HCEC 1CT (cell line): ENCODE results near the gene ZCCHC8.
"Not testable (repeated sequence)": the region's sequence is repeated elsewhere in the genome, so short reads cannot be mapped to it uniquely, and the experiment has no call there.

Source experiments
- DNase-seq: peaks from one replicate; pipeline ENCODE4 v3.0.0-alpha.2; 2017

The ZCCHC8 gene

DNA sequence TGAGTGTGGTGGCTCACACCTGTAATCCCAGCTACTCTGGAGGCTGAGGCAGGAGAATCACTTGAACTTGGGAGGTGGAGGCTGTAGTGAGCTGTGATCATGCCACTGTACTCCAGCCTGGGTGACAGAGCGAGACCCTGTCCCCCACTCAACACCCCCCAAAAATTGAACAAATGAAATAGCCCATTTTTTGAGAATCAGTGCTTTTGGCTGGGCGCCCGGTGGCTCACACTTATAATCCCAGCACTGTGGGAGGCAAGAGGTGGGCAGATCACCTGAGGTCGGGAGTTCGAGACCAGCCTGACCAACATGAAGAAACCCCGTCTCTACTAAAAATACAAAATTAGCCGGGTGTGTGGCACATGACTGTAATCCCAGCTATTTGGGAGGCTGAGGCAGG lies 30.2 kb downstream of the ZCCHC8 start:
- not testable (repeated sequence) for DNase-seq

GRCh38 chr12:122469856-122470255 lies 30.9 kb downstream of the ZCCHC8 start:
- DNase-seq, result not testable (repeated sequence)

DNA sequence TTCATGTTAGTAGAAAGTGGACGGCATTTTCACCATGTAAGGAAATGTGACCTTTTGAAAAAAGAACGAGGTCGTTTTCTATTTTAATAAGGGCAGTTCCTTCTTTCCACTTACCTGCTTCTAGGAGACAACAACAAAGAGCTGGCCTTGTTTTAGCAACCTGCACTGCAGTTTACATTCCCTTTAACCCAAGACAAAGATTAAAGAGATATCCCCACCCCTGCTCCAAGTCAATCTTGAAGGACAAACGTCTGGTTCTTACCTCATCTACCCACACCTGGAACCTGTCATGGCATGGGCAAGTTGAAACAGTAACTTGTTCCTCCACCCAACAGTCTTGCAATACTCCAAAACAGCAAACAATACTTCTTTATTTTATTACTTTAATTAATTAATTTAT lies 32.7 kb downstream of the ZCCHC8 start:
- DNase-seq, result no peak

DNA sequence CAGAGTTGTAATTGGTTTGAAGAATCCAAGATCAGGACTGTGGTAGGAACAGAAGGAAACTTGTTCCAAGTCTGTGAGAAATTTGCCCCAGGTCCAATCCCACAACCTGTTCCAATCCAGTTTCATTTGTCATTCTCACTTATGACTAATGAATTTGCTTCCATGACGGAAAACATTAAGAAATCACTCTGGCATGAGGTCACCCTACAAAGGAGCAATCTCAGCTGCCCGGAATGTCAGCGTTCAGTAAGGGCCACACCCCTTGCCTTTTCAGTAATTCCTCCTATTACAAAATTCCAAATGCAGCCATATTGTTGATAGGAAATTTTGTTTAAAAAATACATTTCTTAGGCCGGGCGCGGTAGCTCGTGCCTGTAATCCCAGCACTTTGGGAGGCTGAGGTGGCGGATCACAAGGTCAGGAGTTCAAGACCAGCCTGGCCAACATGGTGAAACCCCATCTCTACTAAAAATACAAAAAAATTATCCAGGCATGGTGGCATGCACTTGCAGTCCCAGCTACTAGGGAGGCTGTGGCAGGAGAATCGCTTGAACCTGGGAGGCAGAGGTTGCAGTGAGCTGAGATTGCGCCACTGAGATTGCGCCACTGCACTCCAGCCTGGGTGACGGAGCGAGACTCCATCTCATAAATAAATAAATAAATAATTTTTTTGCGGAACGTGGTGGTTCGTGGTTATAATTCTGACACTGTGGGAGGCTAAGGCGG lies 36.3 kb downstream of the ZCCHC8 start:
- DNase-seq, result peak; percentile 99

DNA sequence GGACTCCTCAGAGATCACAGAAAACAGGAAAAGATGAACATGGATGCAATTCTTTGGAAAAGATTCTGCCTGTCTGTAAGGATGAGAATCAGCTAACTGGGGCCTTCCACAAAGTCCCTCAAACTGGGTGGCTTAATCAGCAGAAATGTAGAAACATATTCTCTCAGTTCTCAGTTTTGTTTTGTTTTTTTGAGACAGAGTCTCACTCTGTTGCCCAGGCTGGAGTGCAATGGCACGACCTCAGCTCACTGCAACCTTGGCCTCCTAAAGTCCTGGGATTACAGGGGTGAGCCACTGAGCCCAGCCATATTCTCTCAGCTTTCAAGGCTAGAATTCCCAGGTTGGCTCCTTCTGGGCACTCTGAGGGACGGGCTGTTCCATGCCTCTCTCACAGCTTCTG lies 40.1 kb downstream of the ZCCHC8 start:
- DNase-seq, result no peak

GRCh38 chr12:122460061-122460460 lies 40.7 kb downstream of the ZCCHC8 start:
- no peak for DNase-seq

DNA sequence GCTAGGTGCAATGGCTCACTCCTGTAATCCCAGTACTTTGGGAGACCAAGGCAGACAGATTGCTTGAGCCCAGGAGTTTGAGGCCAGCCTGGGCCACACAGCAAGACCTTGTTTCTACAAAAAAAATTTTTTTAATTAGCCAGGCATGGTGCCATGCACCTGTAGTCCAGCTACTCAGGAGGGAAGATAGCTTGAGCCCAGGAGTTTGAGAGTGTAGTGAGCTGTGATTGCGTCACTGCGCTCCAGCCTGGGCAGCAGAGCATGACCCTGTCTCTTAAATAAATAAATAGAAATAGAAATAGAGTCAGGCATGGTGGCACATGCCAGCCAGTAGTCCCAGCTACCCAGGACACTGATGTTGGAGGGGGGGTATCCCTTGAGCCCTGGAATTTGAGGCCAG lies 41.5 kb downstream of the ZCCHC8 start:
- no peak for DNase-seq

- no peak for DNase-seq
These were observed 42.4 kb downstream of the ZCCHC8 start for GRCh38 chr12:122458105-122459035.

GRCh38 chr12:122457627-122458026 lies 43.1 kb downstream of the ZCCHC8 start:
- DNase-seq, result no peak

DNA sequence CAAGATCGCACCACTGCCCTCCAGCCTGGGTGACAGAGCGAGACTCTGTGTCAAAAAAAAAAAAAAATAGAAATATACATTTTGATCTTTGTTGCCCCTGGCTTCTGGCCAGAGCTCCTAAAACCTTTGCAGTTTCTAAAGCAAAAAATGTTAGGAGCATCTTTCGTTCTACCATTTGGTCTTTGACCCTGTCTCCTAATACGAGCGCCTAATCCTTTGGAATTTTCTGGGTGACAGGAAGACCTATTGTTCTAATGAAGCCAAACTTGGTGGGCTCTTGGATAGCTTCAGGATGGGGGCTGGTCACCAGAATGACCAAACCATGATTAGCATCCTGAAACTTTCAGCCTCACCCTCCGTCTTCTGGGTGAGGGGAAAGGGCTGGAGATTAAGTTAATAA lies 46.0 kb downstream of the ZCCHC8 start:
- no peak for DNase-seq

DNA sequence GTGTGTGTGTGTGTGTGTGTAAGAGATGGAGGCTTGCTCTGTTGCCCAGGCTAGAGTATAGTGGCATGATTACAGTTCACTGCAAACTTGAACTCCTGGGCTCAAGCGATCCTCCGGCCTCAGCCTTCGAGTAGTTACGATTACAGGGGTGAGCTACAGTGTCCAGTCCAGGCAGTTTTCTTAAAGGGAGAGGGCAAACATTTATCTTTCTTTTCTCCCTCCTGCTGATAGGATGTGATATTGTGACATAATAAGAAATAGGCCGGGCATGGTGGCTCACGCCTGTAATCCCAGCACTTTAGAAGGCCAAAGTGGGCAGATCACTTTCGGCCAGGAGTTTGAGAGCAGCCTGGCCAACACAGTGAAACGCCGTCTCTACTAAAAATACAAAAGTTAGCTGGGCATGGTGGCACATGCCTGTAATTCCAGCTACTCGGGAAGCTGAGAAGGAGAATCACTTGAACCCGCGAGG lies 46.4 kb downstream of the ZCCHC8 start:
- DNase-seq, result no peak

- no peak for DNase-seq
These were observed 47.9 kb downstream of the ZCCHC8 start for GRCh38 chr12:122452701-122453285.

GRCh38 chr12:122449317-122449716 lies 51.4 kb downstream of the ZCCHC8 start:
- DNase-seq, result peak; percentile 94

DNA sequence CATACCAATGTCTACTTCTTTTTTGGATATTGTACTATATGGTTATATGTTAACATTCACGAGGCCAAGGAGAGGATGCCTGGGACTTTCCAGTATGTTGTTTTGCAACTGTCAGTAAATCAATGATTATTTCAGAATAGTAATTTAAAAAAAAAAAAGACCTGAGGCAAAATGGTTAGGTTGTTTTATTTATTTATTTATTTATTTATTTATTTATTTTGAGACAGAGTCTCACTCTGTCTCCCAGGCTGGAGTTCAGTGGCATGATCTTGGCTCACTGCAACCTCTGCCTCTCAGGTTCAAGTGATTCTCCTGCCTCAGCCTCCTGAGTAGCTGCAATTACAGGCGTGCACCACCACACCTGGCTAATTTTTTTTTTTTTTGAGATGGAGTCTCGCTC lies 52.9 kb downstream of the ZCCHC8 start:
- not testable (repeated sequence) for DNase-seq

GRCh38 chr12:122446390-122446789 lies 54.3 kb downstream of the ZCCHC8 start:
- DNase-seq, result not testable (repeated sequence)

- DNase-seq, result not testable (repeated sequence)
These were observed 56.7 kb downstream of the ZCCHC8 start for GRCh38 chr12:122444071-122444470.

GRCh38 chr12:122438822-122439221 lies 61.9 kb downstream of the ZCCHC8 start:
- DNase-seq, result not testable (repeated sequence)

GRCh38 chr12:122437656-122438121 lies 63.0 kb downstream of the ZCCHC8 start:
- peak; percentile 84 for DNase-seq

DNA sequence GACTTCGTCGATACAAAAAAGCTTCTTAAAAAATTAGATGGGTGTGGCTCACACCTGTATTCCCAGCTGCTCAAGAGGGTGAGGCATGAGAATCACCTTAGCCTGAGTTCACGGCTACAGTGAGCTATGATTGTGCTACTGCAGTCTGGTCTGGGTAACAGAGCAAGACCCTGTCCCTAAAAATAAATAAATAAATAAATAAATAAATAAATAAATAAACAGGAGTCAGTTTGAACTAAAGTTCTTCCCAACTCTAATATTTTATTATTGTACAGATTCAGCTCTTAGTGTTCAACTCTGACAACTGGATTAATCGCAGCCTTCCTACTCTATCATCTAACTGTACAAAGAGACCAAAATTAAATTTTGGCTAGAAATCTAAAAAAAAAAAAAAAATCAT lies 65.5 kb downstream of the ZCCHC8 start:
- DNase-seq, result no peak

DNA sequence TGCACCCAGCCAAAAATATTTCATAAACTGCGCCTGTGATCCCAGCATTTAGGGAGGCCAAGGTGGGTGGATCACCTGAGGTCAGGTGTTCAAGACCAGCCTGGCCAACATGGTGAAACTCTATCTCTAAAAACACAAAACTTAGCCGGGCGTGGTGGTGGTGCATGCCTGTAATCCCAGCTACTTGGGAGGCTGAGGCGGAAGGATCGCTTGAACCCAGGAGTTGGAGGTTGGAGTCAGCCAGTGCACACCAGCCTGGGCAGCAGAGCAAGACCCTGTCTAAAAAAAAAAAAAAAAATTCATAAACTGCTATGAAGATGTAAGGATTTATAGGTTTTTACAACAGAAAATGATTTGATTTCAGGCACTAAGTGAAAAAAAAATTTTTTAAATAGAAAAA lies 71.7 kb downstream of the ZCCHC8 start:
- DNase-seq, result not testable (repeated sequence)

DNA sequence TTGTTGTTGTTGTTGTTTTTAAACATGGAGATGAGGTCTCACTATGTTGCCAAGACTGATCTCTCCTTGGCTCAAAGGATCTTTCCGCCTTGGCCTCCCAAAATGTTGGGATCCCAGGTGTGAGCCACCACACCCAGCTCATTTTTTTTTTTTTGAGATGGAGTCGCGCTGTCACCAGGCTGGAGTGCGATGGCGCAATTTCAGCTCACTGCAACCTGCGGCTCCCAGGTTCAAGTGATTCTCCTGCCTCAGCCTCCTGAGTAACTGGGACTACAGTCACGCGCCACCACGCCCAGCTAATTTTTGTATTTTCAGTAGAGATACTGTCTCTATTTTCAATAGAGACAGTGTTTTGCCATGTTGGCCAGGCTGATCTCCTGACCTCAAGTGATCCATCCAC lies 73.3 kb downstream of the ZCCHC8 start:
- no peak for DNase-seq

DNA sequence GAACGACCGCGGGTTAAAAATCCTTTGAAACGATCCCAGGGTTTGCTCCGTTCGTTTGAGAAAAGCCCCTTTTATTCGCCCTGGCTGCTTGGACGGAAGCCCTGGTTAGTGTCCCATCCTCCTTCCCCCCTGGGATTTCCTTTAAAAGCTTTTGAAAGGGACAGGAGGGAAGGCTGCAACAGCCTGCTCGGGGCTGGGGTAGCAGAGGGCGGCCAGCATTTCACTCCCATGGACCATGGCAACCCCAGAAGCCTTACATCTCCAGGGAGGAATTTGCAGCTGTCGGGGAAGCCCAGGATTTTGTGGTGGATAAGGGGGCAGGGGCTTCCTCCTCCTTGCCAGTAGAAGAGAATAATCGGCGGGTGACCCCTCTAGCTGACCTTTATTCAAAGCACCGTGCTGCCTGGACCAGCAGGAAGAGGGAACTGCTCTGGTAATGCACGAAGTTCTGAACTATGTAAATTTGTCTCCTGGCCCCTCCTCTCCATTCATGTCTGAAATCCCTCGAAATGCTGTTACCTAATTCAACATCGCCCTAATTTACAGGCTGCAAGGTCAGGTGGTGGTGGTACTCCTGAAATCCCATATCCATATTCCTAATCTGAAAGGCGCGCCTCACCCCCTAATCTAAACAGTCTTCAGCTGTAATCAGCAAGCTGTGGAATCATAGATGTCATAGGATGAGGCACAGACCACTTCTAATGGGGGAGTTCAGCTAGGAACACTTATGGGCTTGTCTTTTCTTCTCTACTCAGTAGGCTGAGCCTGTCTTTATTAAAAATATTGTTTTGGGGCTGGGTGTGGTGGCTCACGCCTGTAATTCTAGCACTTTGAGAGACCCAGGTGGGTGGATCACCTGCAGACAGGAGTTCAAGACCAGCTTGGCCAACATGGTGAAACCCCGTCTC lies 77.2 kb downstream of the ZCCHC8 start:
- DNase-seq, result peak; percentile 30
